Naive B cell (primary cell): ENCODE measurements around the gene EMC1. TPM values are rescaled to one million over a fixed set of nuclear protein-coding genes. Genes with fewer than 3 reads are reported as not detected.
A peak's percentile ranks its signal among the peaks of the same experiment; 100 is the strongest.
"Not testable (repeated sequence)": the region's sequence is repeated elsewhere in the genome, so short reads cannot be mapped to it uniquely, and the experiment has no call there.

ENCODE experiments used
- ATAC-seq, 2 donors: fragments of 150-1000 bp; cut with Tn5 transposase; 2 replicates each; pipeline ENCODE4 v1.10.0; 2021; ENCODE audit warnings: low read depth in 2 of 2, mild to moderate bottlenecking in 2 of 2, moderate library complexity in 2 of 2
- DNase-seq: peaks from one replicate; pipeline ENCODE4 v3.0.0; 2022
- H3K27ac Mint-ChIP-seq, 6 donors: one replicate each; pipeline ENCODE4 v1.8.0; 2020 to 2022; ENCODE audit warnings: mild to moderate bottlenecking in 6 of 6, mixed read lengths in 6 of 6, moderate library complexity in 5 of 6, inconsistent platforms in 2 of 6
- H3K27me3 Mint-ChIP-seq, 3 donors: one replicate each; pipeline ENCODE4 v1.8.0; 2021 to 2022; ENCODE audit warnings: mixed read lengths in 3 of 3, mild to moderate bottlenecking in 1 of 3
- H3K36me3 Mint-ChIP-seq, 2 donors: one replicate each; pipeline ENCODE4 v1.8.0; 2020 to 2022; ENCODE audit warnings: mixed read lengths in 2 of 2, inconsistent platforms in 1 of 2, mild to moderate bottlenecking in 1 of 2
- H3K4me1 Mint-ChIP-seq, 3 donors: one replicate each; pipeline ENCODE4 v1.8.0; 2020 to 2022; ENCODE audit warnings: mixed read lengths in 3 of 3, inconsistent platforms in 1 of 3, mild to moderate bottlenecking in 1 of 3, moderate library complexity in 1 of 3
- H3K4me3 Mint-ChIP-seq, 8 donors: one replicate each; pipeline ENCODE4 v1.8.0; 2020 to 2022; ENCODE audit warnings: mild to moderate bottlenecking in 8 of 8, mixed read lengths in 8 of 8, moderate library complexity in 8 of 8, inconsistent platforms in 2 of 8
- H3K9me3 Mint-ChIP-seq, 7 donors: one replicate each; pipeline ENCODE4 v1.8.0; 2020 to 2022; ENCODE audit warnings: mixed read lengths in 7 of 7, mild to moderate bottlenecking in 5 of 7, inconsistent platforms in 2 of 7, moderate library complexity in 1 of 7
- polyA plus RNA-seq, 6 donors: library from polyadenylated mRNA; unstranded; fragments of 300-500 nt; fragmentation: Illumina TruSeq; gene quantifications; one replicate each; pipeline ENCODE4 v1.2.3, GENCODE V29; 2021; ENCODE audit warnings: low read depth in 6 of 6

The EMC1 gene
- polyA plus RNA-seq, 6 donors from 2014 or later: 20.0 to 24.3 (median 22.1) TPM

GRCh38 chr1:19273844-19274531 lies 22.7 kb upstream of the EMC1 start:
- Mint-ChIP-seq H3K36me3 (peaks cover 12 to 15% of the 10 kb centered on the region in 2 donors), H3K27me3 (peaks cover 13 to 36% (median 14%) of the 10 kb centered on the region in 3 donors), H3K27ac (peak overlapping the region in 1 of 6 donors; percentile 54), H3K9me3 (peaks cover 0 to 27% (median 18%) of the 10 kb centered on the region in 7 donors)
- not testable (repeated sequence) for H3K4me1 Mint-ChIP-seq, H3K4me3 Mint-ChIP-seq, DNase-seq, ATAC-seq

GRCh38 chr1:19273106-19273843 lies 22.0 kb upstream of the EMC1 start:
- H3K36me3 Mint-ChIP-seq: peaks cover 12 to 15% of the 10 kb centered on the region in 2 donors
- no peak overlapping the region for H3K4me3 Mint-ChIP-seq
- H3K27me3 Mint-ChIP-seq: peaks cover 13 to 36% (median 14%) of the 10 kb centered on the region in 3 donors
- peaks cover 0 to 27% (median 18%) of the 10 kb centered on the region in 7 donors for H3K9me3 Mint-ChIP-seq
- no peak for ATAC-seq
- no peak for DNase-seq
- H3K27ac Mint-ChIP-seq: no peak overlapping the region
- peaks cover 0 to 8% (median 6%) of the 10 kb centered on the region in 3 donors for H3K4me1 Mint-ChIP-seq

- Mint-ChIP-seq H3K36me3 (peaks cover 12 to 15% of the 10 kb centered on the region in 2 donors), H3K27me3 (peaks cover 13 to 36% (median 14%) of the 10 kb centered on the region in 3 donors), H3K9me3 (peaks cover 0 to 22% (median 16%) of the 10 kb centered on the region in 7 donors), H3K4me1 (peaks cover 0 to 8% (median 6%) of the 10 kb centered on the region in 3 donors), H3K4me3 (no peak overlapping the region), H3K27ac (no peak overlapping the region)
- ATAC-seq: no peak
- no peak for DNase-seq
Measured at GRCh38 chr1:19272064-19272463, 20.7 kb upstream of the EMC1 start.

- H3K9me3 Mint-ChIP-seq: peaks cover 0 to 17% (median 10%) of the 10 kb centered on the region in 7 donors
Measured at GRCh38 chr1:19270343-19270730, 19.0 kb upstream of the EMC1 start.

GRCh38 chr1:19269427-19270342 lies 18.4 kb upstream of the EMC1 start:
- peak overlapping the region in 1 of 8 donors; percentile 56 for H3K4me3 Mint-ChIP-seq
- H3K27me3 Mint-ChIP-seq: peaks cover 13 to 28% (median 14%) of the 10 kb centered on the region in 3 donors
- not testable (repeated sequence) for DNase-seq, H3K4me1 Mint-ChIP-seq, ATAC-seq
- peaks cover 6 to 13% of the 10 kb centered on the region in 2 donors for H3K36me3 Mint-ChIP-seq
- peaks cover 0 to 11% (median 5%) of the 10 kb centered on the region in 7 donors for H3K9me3 Mint-ChIP-seq
- peak overlapping the region in 1 of 6 donors; percentile 47 for H3K27ac Mint-ChIP-seq

More at GRCh38 chr1:19270343-19270730, 19.0 kb upstream of the EMC1 start:
- peaks cover 7 to 15% of the 10 kb centered on the region in 2 donors for H3K36me3 Mint-ChIP-seq
- not testable (repeated sequence) for ATAC-seq, H3K4me3 Mint-ChIP-seq, DNase-seq, H3K4me1 Mint-ChIP-seq
- peaks cover 13 to 31% (median 14%) of the 10 kb centered on the region in 3 donors for H3K27me3 Mint-ChIP-seq
- peak overlapping the region in 1 of 6 donors; percentile 82 for H3K27ac Mint-ChIP-seq

- Mint-ChIP-seq H3K4me1 (peaks cover 0 to 6% (median 5%) of the 10 kb centered on the region in 3 donors), H3K27ac (peak overlapping the region in 2 of 6 donors; percentile 33 to 52), H3K36me3 (peaks cover 6 to 7% of the 10 kb centered on the region in 2 donors), H3K9me3 (peaks cover 0 to 6% (median 3%) of the 10 kb centered on the region in 7 donors), H3K4me3 (no peak overlapping the region), H3K27me3 (peaks cover 9 to 20% (median 10%) of the 10 kb centered on the region in 3 donors)
- no peak for DNase-seq
- ATAC-seq: no peak
Measured at GRCh38 chr1:19268445-19268844, 17.1 kb upstream of the EMC1 start.

- no peak for ATAC-seq
- H3K4me3 Mint-ChIP-seq: no peak overlapping the region
- H3K9me3 Mint-ChIP-seq: no peaks in the 10 kb centered on the region
- no peak for DNase-seq
- no peaks in the 10 kb centered on the region for H3K27me3 Mint-ChIP-seq
- peaks cover 0 to 6% of the 10 kb centered on the region in 2 donors for H3K36me3 Mint-ChIP-seq
- H3K27ac Mint-ChIP-seq: no peak overlapping the region
- no peaks in the 10 kb centered on the region for H3K4me1 Mint-ChIP-seq
Measured at GRCh38 chr1:19262744-19263143, 11.4 kb upstream of the EMC1 start.

GRCh38 chr1:19262047-19262446 lies 10.7 kb upstream of the EMC1 start:
- ATAC-seq (no peak), DNase-seq (no peak)
- no peaks in the 10 kb centered on the region for H3K4me1 Mint-ChIP-seq
- no peaks in the 10 kb centered on the region for H3K9me3 Mint-ChIP-seq
- peaks cover 0 to 11% of the 10 kb centered on the region in 2 donors for H3K36me3 Mint-ChIP-seq
- no peak overlapping the region for H3K27ac Mint-ChIP-seq
- H3K4me3 Mint-ChIP-seq: no peak overlapping the region
- no peaks in the 10 kb centered on the region for H3K27me3 Mint-ChIP-seq

GRCh38 chr1:19260211-19261138 lies 9.2 kb upstream of the EMC1 start:
- Mint-ChIP-seq H3K4me1 (no peaks in the 10 kb centered on the region), H3K27me3 (no peaks in the 10 kb centered on the region), H3K27ac (peak overlapping the region in 3 of 6 donors; percentile 12 to 67 (median 47)), H3K4me3 (no peak overlapping the region), H3K9me3 (no peaks in the 10 kb centered on the region), H3K36me3 (peaks cover 0 to 13% of the 10 kb centered on the region in 2 donors)
- DNase-seq: no peak
- ATAC-seq: no peak

- H3K36me3 Mint-ChIP-seq: peaks cover 0 to 13% of the 10 kb centered on the region in 2 donors
- ATAC-seq: no peak
- H3K27ac Mint-ChIP-seq: peak overlapping the region in 1 of 6 donors; percentile 67
Measured at GRCh38 chr1:19258353-19258752, 7.0 kb upstream of the EMC1 start.

GRCh38 chr1:19257178-19257914 lies 6.0 kb upstream of the EMC1 start:
- Mint-ChIP-seq H3K27ac (no peak overlapping the region), H3K36me3 (peaks cover 0 to 13% of the 10 kb centered on the region in 2 donors), H3K4me1 (peaks cover 14 to 20% (median 14%) of the 10 kb centered on the region in 3 donors), H3K27me3 (no peaks in the 10 kb centered on the region), H3K9me3 (no peaks in the 10 kb centered on the region), H3K4me3 (peak overlapping the region in 1 of 8 donors; percentile 15)
- DNase-seq (no peak), ATAC-seq (no peak)

More at GRCh38 chr1:19258353-19258752, 7.0 kb upstream of the EMC1 start:
- Mint-ChIP-seq H3K4me1 (peaks cover 5 to 10% (median 8%) of the 10 kb centered on the region in 3 donors), H3K27me3 (no peaks in the 10 kb centered on the region), H3K9me3 (no peaks in the 10 kb centered on the region), H3K4me3 (no peak overlapping the region)
- no peak for DNase-seq
